Liver (tissue), 3 donors: Measurements from ENCODE around the gene STOM.
"Not testable (repeated sequence)": the region's sequence is repeated elsewhere in the genome, so short reads cannot be mapped to it uniquely, and the experiment has no call there.

Source experiments
- CTCF ChIP-seq: fragments of 150-350 bp; IDR thresholded peaks from 2 replicates; pipeline ENCODE4 v1.5.1; 2017; ENCODE audit warnings: improper control_type of control experiment, low read depth, low read length; ENCODE audit not compliant: missing input control
- GABPA ChIP-seq, 2 donors: IDR thresholded peaks in 1 of 2; conservative IDR thresholded peaks in 1 of 2; 2 replicates each; pipeline ENCODE4 v1.6.1; 2016; ENCODE audit warnings: antibody characterized with exemption in 2 of 2, mild to moderate bottlenecking in 1 of 2, moderate library complexity in 1 of 2
- HNF4G ChIP-seq: IDR thresholded peaks from 2 replicates; pipeline ENCODE4 v1.6.1; 2016; ENCODE audit warnings: antibody characterized with exemption
- MAX ChIP-seq: IDR thresholded peaks from 2 replicates; pipeline ENCODE4 v1.6.1; 2016; ENCODE audit warnings: antibody characterized with exemption
- SP1 ChIP-seq: IDR thresholded peaks from 2 replicates; pipeline ENCODE4 v1.6.1; 2018; ENCODE audit warnings: antibody characterized with exemption, mild to moderate bottlenecking
- YY1 ChIP-seq: IDR thresholded peaks from 2 replicates; pipeline ENCODE4 v1.6.1; 2016; ENCODE audit warnings: antibody characterized with exemption, mild to moderate bottlenecking
- ZBTB33 ChIP-seq: IDR thresholded peaks from 2 replicates; pipeline ENCODE4 v1.6.1; 2016; ENCODE audit warnings: antibody characterized with exemption
- TF ChIP-seq, protein P1 (sequence below): IDR thresholded peaks from 2 replicates; pipeline ENCODE4 v1.6.1; 2016; ENCODE audit warnings: antibody characterized with exemption
- donor health status: healthy.
- donor health status: healthy.

- TF ChIP-seq CTCF; YY1; SP1; HNF4G; MAX; GABPA (IDR thresholded peaks at IDR 0.05 in 1 of 2, conservative IDR thresholded peaks at IDR 0.05 in 1 of 2); ZBTB33: not testable (repeated sequence)
- TF ChIP-seq, protein P1, sequence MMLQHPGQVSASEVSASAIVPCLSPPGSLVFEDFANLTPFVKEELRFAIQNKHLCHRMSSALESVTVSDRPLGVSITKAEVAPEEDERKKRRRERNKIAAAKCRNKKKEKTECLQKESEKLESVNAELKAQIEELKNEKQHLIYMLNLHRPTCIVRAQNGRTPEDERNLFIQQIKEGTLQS, result not testable (repeated sequence)
Observed at GRCh38 chr9:121291536-121291935, 78.5 kb downstream of the STOM start.
